GM18505 (cell line): ENCODE measurements around the gene TAS2R9.

Experiments used
- ATAC-seq: cut with Tn5 transposase; IDR thresholded peaks from one replicate; pipeline ENCODE4 v1.9.1; 2021; ENCODE audit not compliant: unreplicated experiment
- POLR2A ChIP-seq: IDR thresholded peaks from 4 replicates; pipeline ENCODE4 v1.6.1; 2011; ENCODE audit warnings: borderline replicate concordance; ENCODE audit not compliant: insufficient read depth, insufficient read length; ENCODE audit errors: extremely low read depth

Gene TAS2R9, protein sequence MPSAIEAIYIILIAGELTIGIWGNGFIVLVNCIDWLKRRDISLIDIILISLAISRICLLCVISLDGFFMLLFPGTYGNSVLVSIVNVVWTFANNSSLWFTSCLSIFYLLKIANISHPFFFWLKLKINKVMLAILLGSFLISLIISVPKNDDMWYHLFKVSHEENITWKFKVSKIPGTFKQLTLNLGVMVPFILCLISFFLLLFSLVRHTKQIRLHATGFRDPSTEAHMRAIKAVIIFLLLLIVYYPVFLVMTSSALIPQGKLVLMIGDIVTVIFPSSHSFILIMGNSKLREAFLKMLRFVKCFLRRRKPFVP

DNA sequence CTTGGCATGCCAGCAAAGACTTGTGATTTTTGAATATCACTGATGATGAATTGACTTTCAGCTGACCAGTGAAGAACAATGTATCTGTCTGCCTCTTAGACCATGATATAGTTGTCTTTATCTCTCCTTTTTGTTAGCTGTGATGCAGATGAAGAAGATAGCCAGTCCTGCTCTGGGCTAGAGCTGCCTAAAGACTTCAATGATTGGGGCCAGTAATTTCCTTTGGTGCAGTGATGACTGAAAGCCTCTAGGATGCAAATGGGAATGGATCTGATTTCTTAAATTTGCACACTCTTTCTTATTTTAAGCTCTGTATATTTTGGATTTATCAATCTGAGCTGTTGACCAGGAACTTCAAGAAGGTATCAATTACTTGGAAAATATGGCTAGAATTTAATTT lies at the start of gene TAS2R9:
Gene TAS2R9, minus strand, starts transcription at position 101 of the 400 bp plus-strand sequence. Its CDS starts 93 bp downstream, at position 8.
- ATAC-seq, result no peak
- no peak for TF ChIP-seq POLR2A

DNA sequence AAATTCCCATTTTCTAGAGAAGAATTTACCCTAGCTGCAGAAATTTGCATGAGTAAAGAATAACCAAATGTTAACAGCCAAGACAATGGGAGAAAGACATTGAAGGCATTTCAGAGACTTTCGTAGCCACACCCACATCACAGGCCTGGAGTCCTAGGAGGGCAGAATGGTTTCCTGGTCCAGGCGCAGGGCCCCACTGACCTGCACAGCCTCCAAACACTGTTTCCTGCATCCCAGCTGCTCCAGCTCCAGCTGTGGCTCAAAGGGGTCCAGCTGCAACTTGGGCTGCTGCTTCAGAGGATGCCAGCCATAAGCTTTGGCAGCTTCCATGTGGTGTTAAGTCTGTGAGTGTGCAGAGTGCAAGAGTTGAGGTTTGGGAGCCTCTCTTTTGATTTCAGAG lies 45.8 kb upstream of the TAS2R9 start:
- no peak for TF ChIP-seq POLR2A
- ATAC-seq, result no peak

DNA sequence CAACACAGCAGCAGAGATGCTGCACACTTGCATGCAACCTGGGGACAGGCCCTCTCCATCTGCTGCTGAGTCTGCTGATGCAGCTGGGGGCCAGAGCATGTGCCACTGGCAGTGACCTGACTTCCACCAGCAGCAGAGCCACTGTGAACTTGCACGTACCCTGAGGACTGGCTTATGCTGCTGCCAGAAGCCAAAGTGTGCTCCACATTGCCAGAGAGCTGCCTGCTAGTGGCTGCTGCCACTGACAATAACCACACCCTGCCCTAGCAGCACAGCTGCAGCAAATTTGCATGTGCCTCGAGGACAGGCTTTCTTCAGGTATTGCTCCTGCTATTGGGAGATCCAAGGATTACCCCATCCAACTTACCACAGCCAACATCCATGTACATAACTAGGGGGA lies 43.8 kb upstream of the TAS2R9 start:
- TF ChIP-seq POLR2A, result no peak
- no peak for ATAC-seq

DNA sequence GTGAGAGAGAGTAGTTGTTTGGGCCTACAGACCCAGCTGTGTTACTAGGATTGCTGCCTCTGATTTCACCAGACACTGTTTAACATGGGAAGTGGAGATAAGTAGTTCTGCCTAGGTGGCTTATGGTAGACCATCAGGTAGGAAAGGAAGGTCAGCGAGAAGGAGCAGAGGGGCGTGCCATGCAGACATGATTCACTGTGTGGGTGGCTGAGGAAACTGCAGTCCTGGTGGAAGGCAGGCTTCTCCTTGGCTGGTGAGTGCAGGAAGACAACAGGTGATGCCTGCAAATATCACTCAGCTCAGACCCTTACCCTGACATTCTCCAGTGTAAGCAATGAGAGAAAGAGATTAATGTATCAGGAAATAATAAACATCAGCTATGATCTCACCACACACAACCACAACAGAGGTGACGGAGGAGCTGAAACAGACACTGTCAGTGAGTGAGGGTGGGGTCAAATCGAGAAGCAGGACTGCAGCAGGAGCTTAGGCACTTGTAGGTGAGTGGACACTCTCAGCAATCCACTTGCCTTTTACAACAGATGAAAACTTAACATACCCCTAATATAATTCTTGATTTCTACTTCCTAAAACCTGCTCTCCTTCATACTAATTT lies 41.4 kb upstream of the TAS2R9 start:
- no peak for ATAC-seq
- no peak for TF ChIP-seq POLR2A

DNA sequence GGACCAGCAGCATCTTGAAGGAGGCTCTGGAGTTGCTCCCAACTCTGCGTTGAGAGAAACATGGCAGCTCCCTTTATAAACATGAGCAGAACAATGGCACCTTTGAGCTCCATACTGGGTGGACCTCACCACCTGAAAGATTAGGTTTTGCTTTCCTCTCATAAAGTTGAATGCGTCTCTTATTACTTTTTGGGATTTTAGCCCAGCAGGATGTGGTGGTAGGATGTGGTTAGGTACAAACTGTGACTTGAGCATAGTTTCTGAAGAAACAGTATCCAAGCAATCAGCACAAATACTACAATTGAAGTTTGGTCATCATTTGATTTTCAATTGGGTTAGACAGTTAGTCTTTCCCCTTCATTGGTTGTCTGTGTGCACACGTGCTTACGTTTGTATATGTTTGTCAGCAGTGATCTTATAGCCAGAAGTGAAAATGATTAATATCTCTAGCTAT lies 39.5 kb upstream of the TAS2R9 start, which contains the start of gene PRR4:
Gene PRR4, minus strand, starts transcription at position 51 of the 454 bp plus-strand sequence. Its CDS starts 38 bp downstream, at position 13.
- no peak for TF ChIP-seq POLR2A
- no peak for ATAC-seq

DNA sequence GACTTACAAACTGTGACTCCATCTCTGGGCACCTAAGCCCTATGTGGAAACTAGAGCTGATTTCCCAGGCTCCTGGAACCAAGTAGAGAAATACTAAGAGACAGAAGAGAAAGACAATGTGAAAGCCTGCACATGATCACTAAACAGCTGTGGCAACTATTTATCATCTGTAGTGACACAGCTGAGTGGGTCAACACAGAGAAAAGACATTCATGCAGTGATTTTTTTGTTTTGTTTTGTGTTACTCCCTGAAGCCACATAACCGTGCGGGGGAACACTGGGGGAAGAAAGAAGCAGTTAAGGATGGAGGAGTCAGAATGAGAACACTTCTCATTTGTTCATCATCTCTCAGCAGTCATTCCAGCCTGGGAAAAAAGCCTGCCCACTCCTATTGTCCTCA lies 37.8 kb upstream of the TAS2R9 start:
- ATAC-seq, result no peak
- TF ChIP-seq POLR2A, result no peak

DNA sequence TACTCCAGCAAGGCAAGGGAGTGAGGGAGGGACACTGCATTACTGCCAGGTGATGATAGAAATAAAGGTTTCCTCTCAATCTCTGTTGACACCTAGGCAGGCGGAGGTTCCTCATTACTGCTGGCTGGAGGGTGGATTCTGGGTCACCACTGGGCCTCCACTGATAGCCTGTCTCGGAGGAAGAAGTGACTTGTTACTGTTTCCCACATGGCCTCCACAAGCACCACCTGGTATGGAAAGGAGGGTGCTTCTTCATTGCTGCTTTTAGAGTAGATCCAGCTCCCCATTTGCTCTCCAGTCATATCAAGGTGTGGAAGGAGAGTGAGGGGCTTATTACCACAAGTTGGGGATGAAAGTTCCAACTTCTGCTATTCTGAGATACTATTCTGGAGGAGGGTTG lies 32.9 kb upstream of the TAS2R9 start:
- TF ChIP-seq POLR2A, result no peak
- no peak for ATAC-seq

DNA sequence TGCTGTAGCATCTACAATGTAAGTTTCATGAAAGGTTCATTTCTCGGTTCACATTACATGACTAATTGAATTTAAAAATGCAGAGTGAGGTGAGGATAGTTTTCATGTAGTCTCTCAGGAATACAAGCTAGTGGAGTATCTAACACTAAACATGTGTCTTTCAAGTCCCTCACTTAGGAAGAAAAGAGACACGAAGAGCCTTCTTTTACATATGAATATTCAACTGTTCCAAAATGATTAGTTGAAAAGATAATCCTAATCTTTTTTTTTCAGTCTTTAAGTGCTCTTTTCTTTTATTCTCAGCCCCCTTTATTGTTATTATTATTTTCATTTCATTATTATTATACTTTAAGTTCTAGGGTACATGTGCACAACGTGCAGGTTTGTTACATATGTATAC lies 28.5 kb upstream of the TAS2R9 start:
- ATAC-seq, result no peak
- TF ChIP-seq POLR2A, result no peak

DNA sequence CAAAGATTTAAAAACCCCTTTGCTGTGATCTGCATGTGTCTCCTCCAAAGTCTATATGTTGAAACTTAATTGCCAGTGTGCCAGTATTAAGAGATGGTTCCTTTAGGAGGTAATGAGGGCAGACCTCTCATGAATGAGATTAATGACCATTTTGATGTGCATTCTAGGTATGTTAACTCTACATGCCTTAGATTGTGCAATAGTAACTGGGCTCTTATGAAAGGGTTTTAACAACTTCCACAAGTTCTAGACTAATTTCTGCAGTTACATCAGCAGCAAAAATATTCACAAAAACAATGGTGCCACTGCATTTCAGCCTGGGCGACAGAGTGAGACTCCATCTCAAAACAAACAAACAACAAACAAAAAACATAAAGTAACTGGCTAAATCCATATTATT lies 20.0 kb upstream of the TAS2R9 start:
- ATAC-seq, result no peak

DNA sequence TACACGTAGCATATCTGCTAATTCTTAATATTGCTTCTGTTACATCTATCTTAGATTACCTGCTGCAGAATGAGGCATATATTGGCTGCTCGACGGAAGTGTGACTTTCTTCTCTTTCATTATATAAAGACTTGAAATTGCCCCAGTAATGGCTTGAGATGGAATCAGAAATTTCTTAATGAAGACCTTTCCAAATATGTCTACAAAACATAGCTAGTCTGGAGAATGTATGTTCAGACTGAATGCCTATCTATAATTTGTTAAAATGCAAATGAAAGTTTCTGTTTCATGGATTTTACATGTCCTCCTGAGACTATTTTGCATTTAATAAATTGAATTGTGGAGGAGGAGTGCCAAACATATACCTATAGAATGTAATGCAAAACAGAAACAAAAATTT lies 16.3 kb upstream of the TAS2R9 start, which contains the start of gene TAS2R10:
Gene TAS2R10, minus strand, starts transcription at position 101 of the 400 bp plus-strand sequence. Its CDS starts 89 bp downstream, at position 12.
- ATAC-seq, result no peak
- no peak for TF ChIP-seq POLR2A

More for the DNA sequence above, 20.0 kb upstream of the TAS2R9 start:
- TF ChIP-seq POLR2A, result no peak

DNA sequence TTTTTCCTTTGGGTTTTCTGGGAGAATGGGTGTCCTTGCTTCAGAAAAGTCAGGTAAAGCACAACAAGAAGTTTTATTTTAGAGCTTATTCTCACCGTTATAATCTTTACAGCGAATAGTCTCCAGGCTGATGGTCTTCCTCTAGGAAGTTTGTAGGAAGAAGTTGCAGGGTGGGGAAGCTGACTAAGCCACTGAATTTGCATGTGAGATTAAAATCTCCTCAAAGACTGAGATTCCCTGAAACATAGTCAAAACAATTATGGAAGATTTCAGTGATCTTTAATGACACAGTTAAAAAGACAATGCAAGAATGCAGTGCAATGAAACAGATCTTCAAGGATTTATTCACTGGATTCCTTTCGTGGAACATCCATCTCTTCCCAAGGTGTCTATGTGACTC lies 15.0 kb upstream of the TAS2R9 start:
- no peak for ATAC-seq
- no peak for TF ChIP-seq POLR2A

DNA sequence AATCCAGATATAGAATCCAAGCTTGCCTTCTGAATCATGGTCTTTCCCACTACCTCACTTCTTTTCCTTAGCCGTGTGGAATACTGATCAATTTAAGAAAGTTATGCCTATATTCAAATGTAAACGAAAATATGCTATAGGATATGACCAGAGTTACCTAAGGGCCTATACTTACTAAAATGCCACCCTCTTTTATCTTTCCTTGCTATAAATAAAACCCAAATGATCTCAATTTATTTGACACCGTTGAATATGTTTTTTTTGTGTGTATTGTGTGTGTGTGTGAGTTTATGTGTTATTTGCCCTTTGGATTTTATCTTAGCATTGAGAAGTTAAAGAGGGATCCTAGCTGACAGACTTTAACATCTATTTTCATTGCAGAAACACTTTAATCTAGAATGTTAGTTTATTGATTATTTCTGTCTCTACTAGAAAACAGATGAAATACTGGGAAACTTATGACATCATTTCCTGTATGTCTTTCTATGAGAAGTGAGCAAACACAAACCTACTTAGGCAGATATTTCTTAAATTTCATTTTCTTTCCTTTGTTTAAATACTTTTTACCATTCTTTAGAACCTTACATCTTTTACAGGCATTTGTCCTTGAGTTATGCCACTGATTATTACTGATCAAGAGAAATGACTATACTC lies 2.0 kb upstream of the TAS2R9 start:
- no peak for ATAC-seq

DNA sequence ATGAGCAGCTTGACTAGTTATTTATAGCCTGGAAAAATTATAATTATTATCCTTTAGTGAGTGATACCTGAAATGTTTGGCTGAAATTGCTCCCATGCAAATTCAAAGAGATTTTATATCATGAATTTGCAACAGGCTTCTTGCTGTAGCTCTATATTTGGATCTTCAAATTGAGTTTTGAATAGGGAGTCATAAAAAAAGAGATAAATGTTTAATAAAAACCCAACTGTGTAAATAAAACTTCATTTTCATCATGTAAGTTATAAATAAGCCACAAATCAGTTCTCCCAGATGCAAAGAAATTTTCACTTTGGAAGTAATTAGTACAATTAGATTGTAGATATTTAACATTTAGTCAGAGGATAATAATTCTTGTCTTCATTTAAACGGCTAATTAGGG lies 2.8 kb downstream of the TAS2R9 start, which contains the start of gene TAS2R8:
Gene TAS2R8, minus strand, starts transcription at position 101 of the 400 bp plus-strand sequence. CDS start 306 bp downstream, outside the sequence.
- no peak for TF ChIP-seq POLR2A
- no peak for ATAC-seq

More for the DNA sequence above, 2.0 kb upstream of the TAS2R9 start:
- TF ChIP-seq POLR2A, result no peak

DNA sequence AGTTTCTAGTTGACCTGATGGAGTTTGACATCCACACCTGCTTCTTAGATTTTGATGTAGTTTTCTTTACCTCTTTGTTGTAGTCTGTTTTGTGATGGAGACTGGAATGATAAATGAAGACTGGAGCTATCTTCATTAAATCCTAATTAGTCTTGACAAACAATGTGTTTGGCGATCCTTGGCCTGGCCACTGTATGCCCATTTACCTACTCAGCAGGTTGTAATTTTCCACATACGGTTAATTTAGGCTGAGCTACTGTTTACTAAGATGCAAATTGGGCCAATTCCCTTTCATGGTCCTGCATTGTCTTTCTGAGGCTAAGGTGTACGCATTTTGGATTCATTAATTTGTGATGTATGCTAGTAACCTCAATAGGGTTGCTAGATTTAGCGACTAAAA lies 7.4 kb downstream of the TAS2R9 start, which contains the start of gene TAS2R7:
Gene TAS2R7, minus strand, starts transcription at position 41 of the 400 bp plus-strand sequence. CDS start 57 bp downstream, outside the sequence.
- TF ChIP-seq POLR2A, result no peak
- ATAC-seq, result no peak

DNA sequence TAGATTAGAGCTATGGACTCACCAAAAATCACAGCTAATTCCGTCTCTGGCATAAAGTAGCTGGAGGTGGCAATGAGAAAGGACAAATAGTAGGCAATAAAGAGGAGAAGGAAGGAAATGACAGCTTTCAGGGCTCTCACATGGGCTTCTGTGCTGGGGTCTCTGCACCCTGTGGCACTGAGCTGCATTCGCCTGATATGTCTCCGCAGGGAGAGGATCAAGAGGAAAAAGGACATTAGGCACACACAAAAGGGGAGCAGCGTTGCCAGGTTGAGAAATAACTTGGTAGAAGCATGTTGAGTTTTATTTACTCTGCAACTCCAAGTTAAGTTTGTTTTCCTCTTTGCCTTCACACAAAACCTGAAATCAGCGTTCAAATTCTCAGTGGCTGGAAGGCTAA lies 8.2 kb downstream of the TAS2R9 start:
- no peak for TF ChIP-seq POLR2A
- no peak for ATAC-seq
